HCT116 (cell line): Measurements from ENCODE around the gene PHYKPL. TPM values are rescaled to one million over a fixed set of nuclear protein-coding genes. Genes with fewer than 3 reads are reported as not detected.

Experiments
- ATAC-seq: fragments of 200-7000 bp; cut with Tn5 transposase; 2 replicates; pipeline ENCODE4 v1.9.1; 2020; ENCODE audit warnings: mild to moderate bottlenecking, moderate library complexity
- BruUV-seq: library from RNA; stranded (reverse); fragments of 400-500 nt; replicated peaks from 2 replicates; lab custom pipeline; 2021; lab: Mats Ljungman, UMichigan
- CTCF ChIA-PET: fragments of 300-600 bp; sonication (Branson Sonifier 250); formaldehyde crosslinking; loops from one replicate; lab custom pipeline; 2021; ENCODE audit warnings: antibody characterized with exemption; lab: Charles Lee
- POLR2A ChIA-PET: fragments of 300-600, 350-600 bp; sonication (Branson Sonifier 250); formaldehyde crosslinking; loops from one replicate; lab custom pipeline; 2021; ENCODE audit warnings: antibody characterized with exemption; lab: Charles Lee
- RAD21 ChIA-PET, 2 experiments: fragments of 300-600 bp; sonication (Branson Sonifier 250); formaldehyde crosslinking; loops; one replicate each; lab custom pipeline; 2023; ENCODE audit warnings: low total read pairs in 2 of 2; ENCODE audit not compliant: uncharacterized antibody in 2 of 2, unreplicated experiment in 2 of 2, low non-redundant PET in 1 of 2; lab: Charles Lee
- DNase-seq: peaks from one replicate; pipeline ENCODE4 v3.0.0-alpha.2; 2010; ENCODE audit warnings: low read depth, low spot score
- H2AFZ ChIP-seq: fragments of 200-600 bp; shearing (Covaris generic), sonication (generic); 2 replicates; pipeline ENCODE4 v1.6.1; 2017; ENCODE audit warnings: low read depth, mixed run types, mixed read lengths, antibody characterized with exemption, low read length; ENCODE audit not compliant: poor library complexity, severe bottlenecking
- H3K27ac ChIP-seq: 2 replicates; pipeline ENCODE4 v1.5.1; 2012; ENCODE audit warnings: low read depth, low read length
- H3K27me3 ChIP-seq: fragments of 200-600 bp; sonication (generic); 2 replicates; pipeline ENCODE4 v1.6.1; 2016; ENCODE audit warnings: mixed run types, low read length, mixed read lengths; ENCODE audit not compliant: insufficient read depth
- H3K36me3 ChIP-seq, 2 experiments: fragments of 200-500 bp in 1 of 2; fragments of 200-600 bp in 1 of 2; sonication (Bioruptor generic) in 1 of 2; sonication (generic) in 1 of 2; 2 replicates each; pipeline versions ENCODE4 v1.5.1 to v1.6.1; 2014 to 2016; ENCODE audit warnings: low read length in 2 of 2, inconsistent platforms in 1 of 2, mixed read lengths in 1 of 2, mixed run types in 1 of 2; ENCODE audit not compliant: insufficient read depth in 2 of 2, control insufficient read depth in 1 of 2
- H3K4me1 ChIP-seq, 2 experiments: fragments of 200-600 bp in 1 of 2; sonication (generic) in 1 of 2; 2 replicates each; pipeline versions ENCODE4 v1.5.1 to v1.6.1; 2012 to 2017; ENCODE audit warnings: low read length in 2 of 2, inconsistent platforms in 1 of 2, mild to moderate bottlenecking in 1 of 2, mixed read lengths in 1 of 2, mixed run types in 1 of 2, moderate library complexity in 1 of 2; ENCODE audit not compliant: insufficient read depth in 2 of 2, control insufficient read depth in 1 of 2
- H3K4me2 ChIP-seq: fragments of 200-600 bp; sonication (generic); 2 replicates; pipeline ENCODE4 v1.6.1; 2017; ENCODE audit warnings: mixed run types, low read length, mixed read lengths
- H3K4me3 ChIP-seq, 2 experiments: fragments of 200-600 bp in 1 of 2; sonication (generic) in 1 of 2; replicated peaks in 1 of 2; 2 replicates each; pipeline ENCODE4 v1.5.1; 2011 to 2016; ENCODE audit warnings: low read length in 2 of 2, control low read depth in 1 of 2, low read depth in 1 of 2, mild to moderate bottlenecking in 1 of 2, mixed read lengths in 1 of 2, mixed run types in 1 of 2
- H3K79me2 ChIP-seq: fragments of 200-600 bp; sonication (generic); 2 replicates; pipeline ENCODE4 v1.6.1; 2017; ENCODE audit warnings: mild to moderate bottlenecking, mixed run types, low read length, moderate library complexity, mixed read lengths; ENCODE audit not compliant: insufficient read depth
- H3K9ac ChIP-seq: fragments of 200-600 bp; sonication (generic); 2 replicates; pipeline ENCODE4 v1.6.1; 2016; ENCODE audit warnings: low read length, mixed read lengths
- H3K9me2 ChIP-seq: fragments of 200-600 bp; sonication (generic), shearing (Covaris generic); 2 replicates; pipeline ENCODE4 v1.6.1; 2017; ENCODE audit warnings: mixed run types, mild to moderate bottlenecking, moderate library complexity; ENCODE audit not compliant: insufficient read depth
- H3K9me3 ChIP-seq, 2 experiments: fragments of 200-500 bp in 1 of 2; fragments of 200-600 bp in 1 of 2; sonication (Bioruptor generic) in 1 of 2; sonication (generic) in 1 of 2; 2 replicates each; pipeline ENCODE4 v1.6.1; 2014 to 2017; ENCODE audit warnings: low read length in 2 of 2, mixed read lengths in 2 of 2, inconsistent platforms in 1 of 2, low read depth in 1 of 2, mild to moderate bottlenecking in 1 of 2, mixed run types in 1 of 2, moderate library complexity in 1 of 2; ENCODE audit not compliant: control insufficient read depth in 1 of 2, insufficient read depth in 1 of 2
- H4K20me1 ChIP-seq: fragments of 200-600 bp; sonication (generic), shearing (Covaris generic); 2 replicates; pipeline ENCODE4 v1.6.1; 2017; ENCODE audit warnings: mixed run types, mild to moderate bottlenecking, moderate library complexity; ENCODE audit not compliant: insufficient read depth
- ELF1 ChIP-seq: IDR thresholded peaks from 2 replicates; pipeline ENCODE4 v1.6.1; 2012; ENCODE audit warnings: low read depth, borderline replicate concordance
- FOSL1 ChIP-seq: IDR thresholded peaks from 2 replicates; pipeline ENCODE4 v1.6.1; 2012; ENCODE audit warnings: low read depth
- POLR2A ChIP-seq: IDR thresholded peaks from 2 replicates; pipeline ENCODE4 v1.7.0; 2011; ENCODE audit warnings: borderline replicate concordance; ENCODE audit not compliant: insufficient read depth, insufficient read length; ENCODE audit errors: extremely low read depth
- RAD21 ChIP-seq: IDR thresholded peaks from 2 replicates; pipeline ENCODE4 v1.6.1; 2012; ENCODE audit warnings: low read depth, mild to moderate bottlenecking
- SIN3A ChIP-seq: IDR thresholded peaks from 2 replicates; pipeline ENCODE4 v1.6.1; 2012; ENCODE audit warnings: low read depth
- SP1 ChIP-seq: IDR thresholded peaks from 2 replicates; pipeline ENCODE4 v1.6.1; 2012; ENCODE audit warnings: low read depth
- SRF ChIP-seq: IDR thresholded peaks from 2 replicates; pipeline ENCODE4 v1.6.1; 2012; ENCODE audit warnings: low read depth
- TCF7L2 ChIP-seq: IDR thresholded peaks from 2 replicates; pipeline ENCODE4 v1.7.0; 2011; ENCODE audit warnings: borderline replicate concordance, inconsistent platforms; ENCODE audit not compliant: insufficient read depth, insufficient read length; ENCODE audit errors: extremely low read depth
- YY1 ChIP-seq: IDR thresholded peaks from 2 replicates; pipeline ENCODE4 v1.6.1; 2011; ENCODE audit warnings: low read length, low read depth, moderate library complexity, mild to moderate bottlenecking; ENCODE audit not compliant: insufficient replicate concordance; ENCODE audit errors: extremely low read depth
- ZFX ChIP-seq: fragments of 450-650 bp; IDR thresholded peaks from 2 replicates; pipeline ENCODE4 v1.6.1; 2017
- ZNF274 ChIP-seq: fragments of 200-500 bp; sonication (Bioruptor generic); IDR thresholded peaks from 2 replicates; pipeline ENCODE4 v1.6.1; 2014; ENCODE audit warnings: mild to moderate bottlenecking, low read depth, low read length, inconsistent platforms
- intact Hi-C: fragments of 100-400 bp; cut with micrococcal nuclease; formaldehyde crosslinking; loops from 2 replicates; pipeline ENCODE4 v1.10.0; 2022
- total RNA-seq: library from RNA; stranded (reverse); gene quantifications from one replicate; pipeline ENCODE4 v1.2.1, GENCODE V29; 2021; ENCODE audit not compliant: unreplicated experiment
- TF ChIP-seq, protein P1 (sequence below): IDR thresholded peaks from 2 replicates; pipeline ENCODE4 v1.6.1; 2011; ENCODE audit warnings: mild to moderate bottlenecking, low read length, moderate library complexity; ENCODE audit not compliant: insufficient replicate concordance; ENCODE audit errors: extremely low read depth

PHYKPL gene
- total RNA-seq, 1 experiment from 2014 or later, result 57.8 TPM

DNA sequence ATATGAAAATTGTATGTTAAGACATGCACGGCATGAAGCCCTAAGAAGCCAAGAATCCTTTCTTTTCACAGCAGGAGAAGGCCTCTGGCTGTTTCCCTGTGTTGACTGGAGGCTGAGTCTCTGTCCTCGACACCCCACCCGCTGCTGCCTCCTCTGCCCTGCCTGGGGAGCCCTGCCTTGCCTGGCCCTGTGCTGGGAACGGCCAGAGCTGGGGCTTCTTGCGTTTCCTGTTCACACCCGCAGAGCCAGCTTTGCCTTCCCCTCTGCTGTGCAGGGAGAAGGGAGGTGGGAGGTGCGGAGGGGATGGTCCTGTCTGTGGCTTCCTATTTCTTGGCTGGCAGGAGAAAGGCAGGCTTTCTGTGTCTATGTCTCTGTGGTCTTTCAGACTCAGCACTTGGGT, 38.6 kb downstream of the PHYKPL start:
- H3K4me1 ChIP-seq, result no peaks in the 10 kb centered on the region
- intact Hi-C loops, result no loop called here
- no peaks in the 10 kb centered on the region for H3K79me2 ChIP-seq
- POLR2A ChIA-PET, result no interaction called here
- H3K9ac ChIP-seq, result no peak overlapping the region
- no peaks in the 10 kb centered on the region for H3K36me3 ChIP-seq
- no TSS peak for BruUV-seq
- DNase-seq (no peak), ATAC-seq (no peak)
- no peak for TF ChIP-seq SIN3A
- TF ChIP-seq ZFX, result no peak
- TF ChIP-seq ELF1, result no peak
- TF ChIP-seq, protein P1, sequence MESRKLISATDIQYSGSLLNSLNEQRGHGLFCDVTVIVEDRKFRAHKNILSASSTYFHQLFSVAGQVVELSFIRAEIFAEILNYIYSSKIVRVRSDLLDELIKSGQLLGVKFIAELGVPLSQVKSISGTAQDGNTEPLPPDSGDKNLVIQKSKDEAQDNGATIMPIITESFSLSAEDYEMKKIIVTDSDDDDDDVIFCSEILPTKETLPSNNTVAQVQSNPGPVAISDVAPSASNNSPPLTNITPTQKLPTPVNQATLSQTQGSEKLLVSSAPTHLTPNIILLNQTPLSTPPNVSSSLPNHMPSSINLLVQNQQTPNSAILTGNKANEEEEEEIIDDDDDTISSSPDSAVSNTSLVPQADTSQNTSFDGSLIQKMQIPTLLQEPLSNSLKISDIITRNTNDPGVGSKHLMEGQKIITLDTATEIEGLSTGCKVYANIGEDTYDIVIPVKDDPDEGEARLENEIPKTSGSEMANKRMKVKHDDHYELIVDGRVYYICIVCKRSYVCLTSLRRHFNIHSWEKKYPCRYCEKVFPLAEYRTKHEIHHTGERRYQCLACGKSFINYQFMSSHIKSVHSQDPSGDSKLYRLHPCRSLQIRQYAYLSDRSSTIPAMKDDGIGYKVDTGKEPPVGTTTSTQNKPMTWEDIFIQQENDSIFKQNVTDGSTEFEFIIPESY, result no peak
- no peak for TF ChIP-seq POLR2A
- TF ChIP-seq RAD21, result no peak
- TF ChIP-seq FOSL1, result no peak
- no peak for TF ChIP-seq SP1
- no peak for TF ChIP-seq SRF
- no peak for TF ChIP-seq ZNF274
- TF ChIP-seq TCF7L2, result no peak
- TF ChIP-seq YY1, result no peak
- RAD21 ChIA-PET, result no interaction called here
- H3K27ac ChIP-seq, result no peak overlapping the region
- no peak overlapping the region for H2AFZ ChIP-seq
- H3K4me3 ChIP-seq, result no peak overlapping the region
- no peaks in the 10 kb centered on the region for H3K9me2 ChIP-seq
- CTCF ChIA-PET, result no interaction called here
- H3K9me3 ChIP-seq, result peaks cover 0 to 3% of the 10 kb centered on the region in 2 experiments; a peak in 1 of 4 replicates
- no peak overlapping the region for H3K4me2 ChIP-seq
- no peaks in the 10 kb centered on the region for H3K27me3 ChIP-seq
- no peaks in the 10 kb centered on the region for H4K20me1 ChIP-seq
